Cardiac muscle cell (in vitro differentiated cells and primary cell): Measurements from ENCODE around the gene MED13L. TPM values are rescaled to one million over a fixed set of nuclear protein-coding genes. Genes with fewer than 3 reads are reported as not detected.

Experiments used
- DNase-seq, 2 donors: peaks; one replicate each; pipeline versions ENCODE4 v3.0.0 to v3.0.0-alpha.2; 2010 to 2017; ENCODE audit warnings: low read depth in 1 of 2, low spot score in 1 of 2
- H3K27ac ChIP-seq: fragments of 200-600 bp; sonication (generic); 2 replicates; pipeline ENCODE4 v1.5.1; 2016
- H3K27me3 ChIP-seq: fragments of 200-600 bp; sonication (generic); 2 replicates; pipeline ENCODE4 v1.6.0; 2016; ENCODE audit warnings: control low read depth
- H3K36me3 ChIP-seq: fragments of 200-600 bp; sonication (generic); 2 replicates; pipeline ENCODE4 v1.5.1; 2016; ENCODE audit warnings: control low read depth
- H3K4me1 ChIP-seq: fragments of 200-600 bp; sonication (generic); 2 replicates; pipeline ENCODE4 v1.8.1; 2017; ENCODE audit warnings: low read depth, mild to moderate bottlenecking, mixed run types
- H3K4me3 ChIP-seq: fragments of 200-600 bp; sonication (generic); 2 replicates; pipeline ENCODE4 v1.5.1; 2016; ENCODE audit warnings: mild to moderate bottlenecking
- H3K9me3 ChIP-seq: fragments of 200-600 bp; sonication (generic); 2 replicates; pipeline ENCODE4 v1.5.1; 2017; ENCODE audit warnings: low read depth, mild to moderate bottlenecking, control low read depth
- polyA plus RNA-seq: library from polyadenylated mRNA; unstranded; fragments of >200 nt; fragmentation: Nextera tagmentation; extraction: Ambion mirVana; gene quantifications from 2 replicates; pipeline ENCODE4 v1.2.1, GENCODE V29; 2016
- total RNA-seq: library from RNA; depleted of rRNA; stranded (reverse); fragments of >200 nt; gene quantifications from 2 replicates; pipeline ENCODE4 v1.2.3, GENCODE V29; 2016
- TF ChIP-seq, protein P1 (sequence below): IDR thresholded peaks from 2 replicates; pipeline ENCODE4 v1.5.1; 2012; ENCODE audit warnings: low read depth, mild to moderate bottlenecking, low read length

MED13L gene
- total and polyA plus RNA-seq, 2 experiments from 2014 or later = 31.3 to 94.3 TPM

DNA sequence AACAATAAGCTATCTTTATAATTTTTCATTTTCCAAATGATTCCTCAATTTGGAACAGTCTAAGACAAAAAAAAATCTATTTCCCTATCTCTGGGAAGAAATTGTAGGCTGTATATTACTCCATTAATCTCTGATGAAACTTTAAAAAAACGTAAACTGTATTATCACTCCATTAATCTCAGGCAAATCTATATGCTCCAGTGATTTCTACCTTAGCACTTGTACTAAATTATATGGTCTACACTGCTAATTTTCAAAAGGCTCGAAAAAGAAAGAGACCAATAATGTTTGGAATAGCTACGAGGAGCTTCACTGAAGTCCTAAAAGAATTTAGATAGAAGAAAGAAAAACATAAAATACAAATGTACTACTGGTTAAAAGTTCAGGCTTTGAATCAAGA lies 19.7 kb downstream of the MED13L start:
- TF ChIP-seq, protein P1, sequence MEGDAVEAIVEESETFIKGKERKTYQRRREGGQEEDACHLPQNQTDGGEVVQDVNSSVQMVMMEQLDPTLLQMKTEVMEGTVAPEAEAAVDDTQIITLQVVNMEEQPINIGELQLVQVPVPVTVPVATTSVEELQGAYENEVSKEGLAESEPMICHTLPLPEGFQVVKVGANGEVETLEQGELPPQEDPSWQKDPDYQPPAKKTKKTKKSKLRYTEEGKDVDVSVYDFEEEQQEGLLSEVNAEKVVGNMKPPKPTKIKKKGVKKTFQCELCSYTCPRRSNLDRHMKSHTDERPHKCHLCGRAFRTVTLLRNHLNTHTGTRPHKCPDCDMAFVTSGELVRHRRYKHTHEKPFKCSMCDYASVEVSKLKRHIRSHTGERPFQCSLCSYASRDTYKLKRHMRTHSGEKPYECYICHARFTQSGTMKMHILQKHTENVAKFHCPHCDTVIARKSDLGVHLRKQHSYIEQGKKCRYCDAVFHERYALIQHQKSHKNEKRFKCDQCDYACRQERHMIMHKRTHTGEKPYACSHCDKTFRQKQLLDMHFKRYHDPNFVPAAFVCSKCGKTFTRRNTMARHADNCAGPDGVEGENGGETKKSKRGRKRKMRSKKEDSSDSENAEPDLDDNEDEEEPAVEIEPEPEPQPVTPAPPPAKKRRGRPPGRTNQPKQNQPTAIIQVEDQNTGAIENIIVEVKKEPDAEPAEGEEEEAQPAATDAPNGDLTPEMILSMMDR = no peak
- Histone ChIP-seq H3K27ac (peak overlapping the region; percentile 77), H3K4me3 (no peak overlapping the region), H3K9me3 (no peaks in the 10 kb centered on the region), H3K4me1 (peaks cover 21% of the 10 kb centered on the region), H3K27me3 (no peaks in the 10 kb centered on the region), H3K36me3 (no peaks in the 10 kb centered on the region)
- no peak for DNase-seq

DNA sequence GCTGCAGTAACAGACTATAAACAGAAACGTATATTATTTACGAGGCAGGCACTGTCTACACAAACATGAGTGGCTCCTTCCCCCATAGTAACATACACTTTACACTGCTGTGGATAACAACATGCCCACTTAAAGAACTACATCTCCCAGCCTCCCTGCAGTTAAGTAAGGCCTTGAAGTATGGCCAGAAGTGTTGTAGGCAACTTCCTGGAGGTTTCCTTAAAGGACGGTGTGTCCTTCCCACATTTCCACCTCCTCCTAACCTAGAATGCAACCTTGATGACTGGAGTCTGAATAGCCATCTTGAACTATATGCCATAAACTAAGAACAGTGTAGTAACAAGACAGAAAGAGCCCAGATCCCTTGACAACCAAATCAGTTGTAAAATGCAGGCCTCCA lies 20.3 kb downstream of the MED13L start:
- no peaks in the 10 kb centered on the region for H3K27me3 ChIP-seq
- peak overlapping the region; percentile 77 for H3K27ac ChIP-seq

DNA sequence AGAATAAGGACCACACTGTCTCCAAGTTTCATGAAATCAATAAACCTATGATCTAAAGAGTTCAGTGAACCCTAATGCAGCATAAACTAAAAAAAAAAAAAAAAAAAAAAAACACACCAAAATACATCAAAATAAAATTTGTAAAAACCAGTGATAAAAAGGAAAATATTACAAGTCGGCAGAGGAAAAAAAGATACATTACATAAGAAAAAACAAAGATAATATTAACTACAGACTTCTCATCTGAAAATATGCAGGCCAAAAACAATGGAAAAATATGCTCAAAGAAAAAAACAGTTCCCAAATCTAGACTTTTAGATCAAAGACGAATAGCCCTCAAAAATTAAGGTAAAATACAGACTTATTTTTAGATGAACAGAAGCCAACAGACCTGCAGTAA lies 27.6 kb downstream of the MED13L start:
- no peaks in the 10 kb centered on the region for H3K36me3 ChIP-seq
- no peaks in the 10 kb centered on the region for H3K9me3 ChIP-seq
- no peak overlapping the region for H3K4me3 ChIP-seq
- TF ChIP-seq, protein P1 = no peak
- DNase-seq = no peak
- H3K27ac ChIP-seq = no peak overlapping the region
- no peaks in the 10 kb centered on the region for H3K27me3 ChIP-seq
- H3K4me1 ChIP-seq = peaks cover 36% of the 10 kb centered on the region

More for the DNA sequence above, 20.3 kb downstream of the MED13L start:
- TF ChIP-seq, protein P1 = no peak
- no peaks in the 10 kb centered on the region for H3K36me3 ChIP-seq
- H3K9me3 ChIP-seq = no peaks in the 10 kb centered on the region
- DNase-seq = peak; percentile 46 to 54
- H3K4me1 ChIP-seq = peaks cover 18% of the 10 kb centered on the region
- no peak overlapping the region for H3K4me3 ChIP-seq

DNA sequence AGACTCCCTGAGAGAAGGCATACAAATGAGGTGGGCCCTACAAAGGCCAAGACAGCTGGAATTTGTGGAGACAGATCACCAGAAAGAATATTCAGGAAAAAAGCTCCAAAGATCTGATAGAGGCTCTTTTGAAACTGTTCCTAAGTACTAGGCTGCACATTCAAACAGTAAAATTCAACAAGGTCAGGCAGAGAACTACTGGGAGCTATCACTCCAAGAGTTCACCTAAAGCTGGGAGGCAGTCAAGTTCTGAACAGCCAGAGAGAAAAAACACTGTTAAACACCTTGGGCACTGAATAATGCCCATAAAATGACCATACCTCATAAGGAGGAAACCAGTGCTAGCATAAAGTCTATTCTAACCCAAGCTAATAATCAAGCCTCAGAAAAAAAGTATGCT lies 28.6 kb downstream of the MED13L start:
- H3K4me1 ChIP-seq = peaks cover 41% of the 10 kb centered on the region
- H3K36me3 ChIP-seq = no peaks in the 10 kb centered on the region
- TF ChIP-seq, protein P1 = no peak
- peak overlapping the region; percentile 80 for H3K27ac ChIP-seq
- H3K9me3 ChIP-seq = no peaks in the 10 kb centered on the region
- DNase-seq = peak in 1 of 2 donors; percentile 25
- H3K27me3 ChIP-seq = no peaks in the 10 kb centered on the region
- no peak overlapping the region for H3K4me3 ChIP-seq

DNA sequence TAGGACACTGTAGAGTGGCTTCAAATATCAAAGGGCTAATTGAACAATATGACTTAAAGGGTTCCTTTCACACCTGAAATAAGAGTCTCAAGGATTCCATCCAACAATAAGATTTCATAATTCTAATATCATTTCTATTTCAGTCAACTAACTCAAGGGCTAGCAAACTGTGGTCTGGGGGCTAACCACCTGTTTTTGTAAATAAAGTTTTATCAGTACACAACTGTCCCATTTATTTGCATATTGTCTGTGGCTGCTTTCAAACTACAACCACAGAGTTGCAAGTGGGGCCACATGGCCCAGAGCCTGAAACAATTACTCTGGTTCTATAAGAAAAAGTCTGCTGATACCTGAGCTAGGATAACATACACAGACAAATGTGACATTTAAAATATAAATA lies 29.1 kb downstream of the MED13L start:
- no peaks in the 10 kb centered on the region for H3K36me3 ChIP-seq
- H3K4me1 ChIP-seq = peaks cover 46% of the 10 kb centered on the region
- no peak for DNase-seq
- H3K9me3 ChIP-seq = no peaks in the 10 kb centered on the region
- no peak overlapping the region for H3K4me3 ChIP-seq
- no peaks in the 10 kb centered on the region for H3K27me3 ChIP-seq
- TF ChIP-seq, protein P1 = no peak
- H3K27ac ChIP-seq = peak overlapping the region; percentile 80

DNA sequence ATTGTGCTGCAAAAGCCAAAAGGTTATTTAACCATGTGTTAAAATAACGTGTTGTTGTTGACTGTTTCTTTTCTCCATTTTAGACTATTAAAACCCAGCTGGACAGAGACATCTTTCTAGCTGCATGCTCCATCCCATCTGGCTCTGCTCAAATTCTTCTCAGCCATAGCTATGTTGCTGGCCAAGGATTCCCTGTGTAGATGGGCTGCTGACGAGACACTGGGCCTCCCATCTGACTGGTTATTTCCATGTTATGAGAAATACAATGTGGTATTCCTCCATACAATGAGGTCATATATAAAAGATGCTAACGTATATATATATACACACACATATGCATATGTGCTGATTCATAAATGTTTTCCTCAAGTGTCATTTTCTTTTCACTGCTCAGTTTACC lies 30.1 kb downstream of the MED13L start:
- Histone ChIP-seq H3K4me1 (peaks cover 52% of the 10 kb centered on the region), H3K27me3 (no peaks in the 10 kb centered on the region), H3K9me3 (no peaks in the 10 kb centered on the region), H3K36me3 (no peaks in the 10 kb centered on the region), H3K4me3 (no peak overlapping the region), H3K27ac (no peak overlapping the region)
- peak; percentile 20 to 49 for DNase-seq
- TF ChIP-seq, protein P1 = no peak
